AML-193 (cell line): ENCODE measurements around the gene TRPM3.
"Not testable (repeated sequence)": the region's sequence is repeated elsewhere in the genome, so short reads cannot be mapped to it uniquely, and the experiment has no call there.

Experiments
- DNase-seq, 2 experiments: peaks; one replicate each; lab custom pipeline; 2025; lab: John Stamatoyannopoulos, UW

TRPM3 gene

DNA sequence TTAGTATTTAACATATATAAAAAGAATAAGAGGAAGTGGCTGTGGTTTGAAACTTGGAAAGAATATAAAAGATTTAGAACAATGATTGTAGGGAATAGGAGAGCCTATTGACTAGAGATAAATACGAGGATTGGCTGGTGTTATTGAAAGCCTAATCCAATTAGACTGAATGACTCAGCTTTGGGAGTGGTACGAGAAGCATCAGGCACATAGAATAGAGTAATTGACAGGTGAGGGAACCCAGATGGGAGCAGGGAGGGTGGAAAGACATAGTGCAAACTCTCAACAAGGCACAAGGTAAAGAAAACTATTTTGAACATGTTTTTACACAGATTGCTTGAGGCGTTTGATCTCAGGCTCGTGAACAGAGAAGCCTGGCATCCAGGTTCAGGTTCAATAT lies 368.1 kb downstream of the TRPM3 start:
- no peak for DNase-seq

DNA sequence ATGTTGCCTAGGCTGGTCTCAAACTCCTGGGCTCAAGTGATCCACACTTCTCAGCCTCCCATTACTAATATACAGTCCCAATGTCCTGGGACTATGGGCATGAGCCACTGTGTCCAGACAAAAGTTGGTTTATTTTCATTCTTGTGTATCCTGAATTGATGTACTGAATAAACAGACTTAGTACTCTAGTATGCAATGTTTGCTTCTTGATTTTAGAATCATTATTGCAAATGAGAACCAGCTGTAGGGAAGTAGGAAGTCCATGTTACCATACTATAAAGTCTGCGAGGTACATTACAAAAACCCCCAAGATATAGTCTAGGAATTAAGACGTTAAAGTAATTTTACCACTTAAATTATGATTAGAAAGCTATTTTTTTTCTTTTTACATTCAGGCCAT lies 372.4 kb downstream of the TRPM3 start:
- DNase-seq = no peak

DNA sequence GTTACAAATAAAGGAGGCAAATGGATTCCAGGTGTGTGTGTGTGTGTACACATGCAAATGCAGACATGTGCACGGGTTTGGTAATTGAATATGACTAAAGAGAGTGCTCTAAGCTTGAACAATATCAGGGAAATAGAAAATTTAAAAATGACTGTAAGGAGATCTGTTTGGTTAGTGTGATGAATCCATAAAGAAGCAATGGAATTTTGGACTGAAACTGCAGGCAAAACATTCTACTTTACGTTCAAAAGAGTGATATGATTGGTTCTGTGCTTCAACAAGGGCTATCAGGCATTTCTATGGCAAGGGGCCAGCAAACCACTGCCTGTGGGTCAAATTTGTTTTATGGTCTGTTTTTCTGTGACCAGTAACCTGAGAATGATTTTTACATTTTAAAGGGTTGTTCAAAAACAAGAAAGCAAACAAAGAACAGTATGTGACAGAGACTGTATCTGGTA lies 374.1 kb downstream of the TRPM3 start:
- no peak for DNase-seq

DNA sequence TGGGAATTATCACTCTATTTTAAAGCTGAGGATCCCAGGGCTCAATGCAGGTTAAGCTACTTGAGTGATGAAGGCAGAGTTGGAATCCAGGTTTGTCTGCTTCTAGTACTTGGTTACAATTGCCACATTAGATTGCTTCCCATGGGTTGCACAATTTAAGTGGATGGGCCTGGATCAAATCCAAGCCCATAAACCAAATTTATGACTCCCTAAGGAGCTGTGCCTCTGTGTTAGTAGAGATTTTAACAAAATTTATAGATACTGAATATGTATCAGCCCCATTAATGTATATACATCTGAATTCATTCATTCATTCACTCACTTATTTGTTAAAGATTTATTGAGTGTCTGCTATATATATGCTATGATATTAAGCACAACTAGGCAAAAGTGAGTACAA lies 374.7 kb downstream of the TRPM3 start:
- DNase-seq = no peak

DNA sequence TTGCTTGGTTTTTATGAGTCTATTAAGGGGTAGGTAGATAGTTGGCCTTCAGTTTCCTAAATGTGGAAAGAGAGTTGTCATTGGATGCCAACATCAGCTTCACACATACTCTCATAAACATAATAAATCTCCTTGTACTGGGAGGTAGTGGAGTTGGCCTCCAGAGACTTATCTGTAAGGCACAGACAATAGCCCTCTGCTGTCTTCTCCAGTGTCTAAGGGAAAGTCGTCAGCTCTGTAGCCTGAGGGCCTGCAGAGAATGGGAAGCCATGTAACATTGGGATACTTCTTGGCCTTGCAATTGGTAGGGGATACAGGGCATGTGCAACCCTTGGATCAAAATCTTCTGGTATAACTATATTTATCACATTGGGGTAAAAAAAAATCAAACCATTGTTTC lies 375.1 kb downstream of the TRPM3 start:
- no peak for DNase-seq

DNA sequence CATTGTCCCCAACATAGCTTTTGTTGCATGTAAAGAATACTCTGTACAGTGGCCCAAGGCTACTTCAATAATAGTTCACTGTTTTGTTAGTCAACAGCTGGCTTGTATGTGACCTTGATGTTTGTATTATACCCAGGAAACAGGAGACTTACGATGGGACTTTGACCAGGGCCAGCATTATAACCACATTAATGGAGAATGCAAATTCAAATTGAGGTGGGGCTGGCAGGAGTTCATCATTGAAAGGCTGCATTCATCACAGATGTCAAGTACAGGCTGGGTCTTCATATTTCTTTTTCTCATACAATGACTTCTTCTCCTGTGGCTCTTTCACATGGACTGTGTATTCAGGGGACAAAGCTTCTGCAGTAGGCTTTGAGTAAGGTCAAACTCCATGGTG lies 396.6 kb downstream of the TRPM3 start:
- not testable (repeated sequence) for DNase-seq

DNA sequence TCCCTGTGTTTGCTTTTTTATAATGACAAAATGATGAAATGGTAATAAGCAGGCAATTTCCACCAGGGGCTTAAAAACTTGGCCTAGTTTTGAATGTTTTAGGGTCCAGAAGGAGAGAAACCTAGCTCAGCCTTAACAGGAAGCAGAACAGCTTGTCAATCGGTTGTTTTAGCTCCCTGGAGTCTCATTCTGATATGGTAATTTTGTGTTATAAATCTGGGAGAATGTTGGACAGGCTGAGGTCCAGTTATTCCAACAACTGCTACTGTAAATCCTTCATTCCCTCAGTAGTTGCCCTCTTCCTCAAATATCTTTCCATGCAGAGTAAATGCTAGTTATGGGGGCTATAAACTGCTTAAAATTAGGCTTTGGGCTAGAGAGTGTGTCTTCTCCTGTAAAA lies 397.4 kb downstream of the TRPM3 start:
- DNase-seq = not testable (repeated sequence)

DNA sequence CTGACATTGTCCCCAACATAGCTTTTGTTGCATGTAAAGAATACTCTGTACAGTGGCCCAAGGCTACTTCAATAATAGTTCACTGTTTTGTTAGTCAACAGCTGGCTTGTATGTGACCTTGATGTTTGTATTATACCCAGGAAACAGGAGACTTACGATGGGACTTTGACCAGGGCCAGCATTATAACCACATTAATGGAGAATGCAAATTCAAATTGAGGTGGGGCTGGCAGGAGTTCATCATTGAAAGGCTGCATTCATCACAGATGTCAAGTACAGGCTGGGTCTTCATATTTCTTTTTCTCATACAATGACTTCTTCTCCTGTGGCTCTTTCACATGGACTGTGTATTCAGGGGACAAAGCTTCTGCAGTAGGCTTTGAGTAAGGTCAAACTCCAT lies 414.6 kb downstream of the TRPM3 start:
- not testable (repeated sequence) for DNase-seq

DNA sequence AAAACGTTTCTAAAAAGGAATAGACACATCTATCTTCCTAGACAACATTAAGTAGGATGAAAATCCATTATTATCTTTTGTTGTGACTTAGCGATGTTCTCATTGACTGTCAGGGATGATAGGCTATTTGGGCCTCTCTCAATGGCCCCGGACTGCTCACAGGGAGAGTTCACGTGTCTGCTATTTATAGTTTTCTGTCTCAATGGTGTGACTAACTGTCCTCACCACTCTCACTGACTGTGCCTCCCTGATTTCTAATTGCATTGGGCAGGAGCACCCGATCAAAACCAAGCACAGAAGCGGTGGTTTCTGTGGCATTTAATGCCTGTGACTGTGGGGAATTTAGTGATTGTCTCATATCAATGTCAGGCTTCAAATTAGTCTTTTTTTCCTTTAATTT lies 420.3 kb downstream of the TRPM3 start:
- DNase-seq = no peak

DNA sequence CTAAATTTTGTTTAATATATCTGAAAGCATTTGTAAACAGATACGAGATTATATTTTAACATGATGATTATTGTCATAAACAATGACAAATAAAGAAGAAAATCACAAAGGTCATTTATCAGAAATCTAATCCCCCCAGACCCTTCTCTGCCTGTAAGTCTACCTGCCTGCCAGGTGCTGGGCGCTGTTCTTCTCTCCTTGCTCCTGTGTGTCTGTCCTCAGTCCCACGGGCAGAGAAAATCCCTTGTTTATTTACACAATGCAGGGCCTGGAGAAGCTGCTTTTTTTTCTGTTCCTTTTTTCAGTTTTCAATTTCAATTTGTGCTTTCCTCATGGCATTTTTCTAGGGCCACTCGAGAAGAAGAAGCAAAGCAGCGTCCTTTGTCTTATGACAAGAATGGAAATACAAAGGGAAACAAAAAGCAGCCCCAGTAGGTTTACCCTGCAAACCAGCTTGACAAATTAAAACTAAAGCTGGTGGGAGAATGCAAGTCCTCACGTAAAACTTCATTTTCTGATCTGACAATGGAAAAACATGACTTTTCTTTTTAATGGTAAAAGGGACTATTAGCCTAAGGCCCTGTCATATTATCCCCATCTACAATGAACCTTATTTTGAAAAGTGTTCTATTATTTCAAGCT lies 424.6 kb downstream of the TRPM3 start:
- DNase-seq = no peak

DNA sequence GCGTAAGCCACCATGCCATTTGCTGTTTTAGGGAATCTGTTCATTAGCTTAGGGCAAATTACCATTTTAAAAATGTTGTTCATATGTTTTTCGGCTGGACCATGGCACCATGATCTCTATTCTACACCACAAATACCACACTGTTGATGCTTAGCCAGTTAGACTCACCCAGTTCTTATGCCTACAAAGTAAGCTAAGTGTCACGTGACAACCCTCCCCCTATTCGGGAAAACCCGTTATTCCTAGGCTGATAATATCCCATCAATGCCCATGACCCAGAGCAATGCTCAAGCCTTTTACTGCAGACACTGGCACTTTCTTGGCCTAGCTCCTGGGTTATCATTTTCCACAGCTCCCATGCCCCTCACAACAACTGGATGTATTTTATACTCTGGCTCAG lies 426.7 kb downstream of the TRPM3 start:
- no peak for DNase-seq

DNA sequence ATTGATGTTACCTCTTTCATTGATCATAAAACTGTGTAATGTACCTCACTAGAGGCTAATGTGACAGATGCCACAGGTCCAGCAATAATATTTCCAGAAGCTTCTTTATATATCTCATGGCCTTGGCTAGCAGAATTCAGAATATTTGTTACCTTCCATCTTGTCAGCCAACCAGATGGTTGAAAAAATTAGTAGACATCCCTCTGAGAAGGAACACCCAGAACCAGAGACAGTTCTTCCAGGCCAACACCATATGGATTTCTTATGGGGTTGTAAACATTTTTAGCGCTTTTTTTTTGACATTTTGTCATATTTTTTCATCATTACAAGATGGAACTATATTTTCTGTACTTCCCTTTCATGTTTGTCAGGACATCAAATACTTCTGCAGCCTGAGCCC lies 428.2 kb downstream of the TRPM3 start:
- DNase-seq = no peak

DNA sequence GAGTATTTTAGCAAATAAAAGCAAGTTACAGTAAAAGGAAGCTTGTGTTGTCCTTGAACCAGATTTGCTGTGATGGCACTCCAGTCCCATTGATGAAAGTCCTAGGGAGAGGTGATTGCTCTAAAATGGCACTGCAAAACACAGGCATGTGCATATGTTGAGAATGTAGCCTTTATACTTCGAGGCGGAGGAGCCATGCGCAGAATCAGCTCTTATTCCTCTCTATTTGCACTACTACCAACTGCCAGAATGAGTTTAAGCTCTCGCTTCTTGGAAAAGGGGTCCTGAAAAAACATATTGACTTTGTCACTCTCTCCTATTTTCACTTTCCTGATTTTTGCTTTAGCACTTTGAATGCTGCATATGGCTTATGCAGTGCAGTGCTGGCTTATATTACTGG lies 429.0 kb downstream of the TRPM3 start:
- DNase-seq = no peak

DNA sequence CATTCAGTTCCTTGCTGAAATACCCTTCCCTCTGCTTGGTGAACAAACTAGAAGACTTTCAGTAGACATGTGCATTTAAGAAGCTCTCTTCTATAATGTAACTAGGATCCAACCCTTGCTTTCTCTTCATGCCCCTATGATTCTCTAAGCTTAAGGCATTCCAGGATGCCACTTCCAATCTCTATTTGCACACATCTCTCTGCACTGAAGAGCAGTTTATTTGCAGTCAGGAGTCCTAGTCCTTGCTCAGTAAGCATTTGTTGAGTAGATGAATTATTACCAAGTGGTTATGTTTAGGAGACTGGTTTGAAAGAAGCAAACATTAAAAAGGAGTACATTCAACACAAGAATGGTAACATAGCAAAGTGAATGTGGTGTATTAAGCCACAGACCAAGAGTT lies 432.7 kb downstream of the TRPM3 start:
- no peak for DNase-seq

DNA sequence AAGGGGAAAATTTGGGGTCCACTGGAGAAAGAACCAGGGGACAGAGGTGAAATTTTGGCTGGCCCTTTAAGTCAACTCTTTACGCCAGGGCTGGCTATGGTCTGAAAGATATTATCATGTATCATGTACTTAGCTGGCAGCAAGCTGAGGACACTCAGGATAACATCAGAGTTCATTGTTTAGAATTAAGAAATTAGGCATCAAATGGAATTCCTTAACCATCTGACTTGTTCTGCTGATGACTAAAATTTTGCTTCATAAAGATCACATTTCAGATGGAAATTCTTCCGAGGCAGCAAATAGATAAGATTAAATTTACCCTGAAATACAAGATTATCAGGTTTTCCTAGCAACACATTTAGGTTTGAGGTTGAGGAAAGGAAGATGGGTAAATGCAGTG lies 437.6 kb downstream of the TRPM3 start:
- no peak for DNase-seq

DNA sequence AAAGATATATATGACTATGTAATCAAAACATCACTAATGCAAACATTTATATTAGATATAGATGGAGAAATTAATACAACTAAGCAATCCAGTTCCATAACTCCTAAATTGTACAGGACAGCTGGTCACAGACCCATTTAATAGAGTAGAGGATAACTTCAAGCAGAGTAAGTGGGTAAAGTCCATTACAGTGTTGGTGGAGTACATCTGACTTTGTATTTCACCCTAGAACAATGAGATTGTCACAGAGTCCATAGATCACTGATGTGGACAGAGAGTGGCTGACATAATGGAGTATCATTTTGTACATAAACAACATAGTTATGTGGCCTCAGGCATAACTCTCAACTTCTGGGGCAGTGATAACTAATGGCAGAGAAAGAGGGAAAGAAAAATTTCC lies 439.1 kb downstream of the TRPM3 start:
- no peak for DNase-seq

DNA sequence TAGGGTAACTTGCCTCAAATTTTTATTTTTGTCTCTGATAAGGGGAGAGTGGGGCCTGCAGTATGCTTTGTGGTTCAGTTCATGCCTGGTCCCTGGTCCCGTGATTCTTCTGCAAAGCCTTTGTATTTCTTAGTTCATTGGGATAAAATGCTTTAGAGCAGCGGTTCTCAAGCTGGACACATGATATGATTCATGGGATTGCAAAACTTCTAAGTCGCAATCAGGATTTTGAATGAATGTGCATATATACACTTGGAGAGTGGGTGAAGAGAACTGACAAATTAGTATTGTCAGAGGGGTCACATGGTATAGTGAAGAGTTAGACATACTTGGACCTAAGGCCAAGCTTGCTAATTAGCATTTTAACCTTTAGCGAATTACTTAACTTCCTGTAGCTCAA lies 441.6 kb downstream of the TRPM3 start:
- DNase-seq = no peak

DNA sequence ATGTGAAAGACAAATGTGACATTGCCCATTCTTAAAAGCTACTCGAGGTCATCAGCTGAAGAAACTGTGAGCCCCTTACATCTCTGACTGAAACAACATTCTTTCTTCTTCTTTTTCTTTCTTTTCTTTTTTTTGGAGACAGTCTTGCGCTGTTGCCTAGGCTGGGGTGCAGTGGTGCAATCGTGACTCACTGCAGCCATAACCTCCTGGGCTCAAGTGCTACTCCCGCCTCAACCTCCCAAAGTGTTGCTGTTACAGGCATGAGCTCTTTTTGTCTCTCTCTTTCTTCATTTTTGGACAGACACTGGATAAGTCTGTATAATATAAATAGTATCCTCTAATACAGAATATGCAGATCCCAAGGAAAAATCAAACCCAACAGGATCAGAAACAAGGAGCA lies 443.3 kb downstream of the TRPM3 start:
- DNase-seq = no peak

DNA sequence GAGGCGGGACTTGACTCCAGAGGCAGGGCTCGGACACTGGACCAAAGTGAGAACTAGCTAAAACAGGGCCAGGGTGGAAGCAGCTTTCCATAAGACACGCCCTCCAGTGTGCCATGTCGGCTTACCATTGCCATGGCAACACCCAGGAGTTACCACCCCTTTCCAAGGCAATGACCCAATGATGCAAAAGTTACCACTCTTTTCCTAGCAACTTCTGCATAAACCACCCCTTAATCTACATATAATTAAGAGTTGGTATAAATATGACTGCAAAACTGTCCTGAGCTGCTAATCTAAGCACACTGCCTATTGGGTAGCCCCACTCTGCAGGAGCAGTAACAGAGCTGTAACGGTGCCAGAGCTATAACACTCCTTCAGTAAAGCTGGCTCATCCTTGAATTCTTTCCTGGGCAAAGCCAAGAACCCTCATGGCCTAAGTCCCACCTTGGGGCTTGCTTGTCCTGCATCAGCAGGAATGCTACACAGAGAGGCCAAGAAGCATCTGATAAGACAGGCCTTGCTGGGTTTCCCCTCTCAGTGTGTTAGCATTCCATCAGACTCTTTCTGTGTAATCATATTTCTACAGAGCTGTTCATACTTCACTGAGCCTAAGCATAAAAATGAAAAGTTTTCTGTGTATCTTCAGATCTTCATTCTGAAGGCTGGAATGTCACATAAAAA lies 444.2 kb downstream of the TRPM3 start:
- DNase-seq = no peak

DNA sequence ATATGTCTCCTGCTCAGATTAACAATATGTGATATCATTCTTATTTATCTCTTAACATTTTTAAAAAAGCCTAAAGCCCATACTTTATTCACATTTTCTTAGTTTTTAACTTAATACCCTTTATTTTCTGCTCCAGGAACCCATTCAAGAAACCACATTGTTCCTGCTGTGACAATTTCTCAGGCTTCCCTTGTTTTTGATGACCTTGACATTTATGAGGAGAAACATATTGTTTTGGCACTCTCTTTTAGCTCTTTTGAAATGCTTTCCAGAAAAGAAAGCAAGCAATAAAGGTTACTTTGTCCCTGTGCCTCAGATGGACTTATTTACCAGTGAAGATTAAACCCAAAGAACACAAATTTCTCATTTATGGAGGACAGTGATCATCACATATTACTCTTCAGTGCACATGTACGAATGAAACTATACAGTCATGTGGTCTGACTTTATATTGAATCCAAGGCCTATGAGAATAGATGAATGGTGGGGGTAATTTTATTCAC lies 445.5 kb downstream of the TRPM3 start:
- no peak for DNase-seq

DNA sequence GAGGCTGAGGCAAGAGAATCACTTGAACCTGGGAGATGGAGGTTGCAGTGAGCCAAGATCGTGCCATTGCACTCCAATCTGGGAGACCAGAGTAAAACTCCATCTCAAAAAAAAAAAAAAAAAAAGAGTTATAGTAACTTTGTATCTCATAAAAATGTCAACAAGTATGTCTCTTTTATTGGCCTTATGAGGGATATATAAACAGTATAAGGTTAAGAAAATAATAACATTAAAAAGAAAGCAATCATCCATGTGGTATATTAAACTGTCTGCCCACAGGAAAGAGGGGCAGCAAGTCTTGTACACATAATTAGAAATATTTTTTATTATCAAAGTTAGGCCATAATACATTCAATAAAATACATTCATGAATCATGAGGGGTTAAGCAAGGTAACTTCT lies 447.6 kb downstream of the TRPM3 start:
- no peak for DNase-seq

DNA sequence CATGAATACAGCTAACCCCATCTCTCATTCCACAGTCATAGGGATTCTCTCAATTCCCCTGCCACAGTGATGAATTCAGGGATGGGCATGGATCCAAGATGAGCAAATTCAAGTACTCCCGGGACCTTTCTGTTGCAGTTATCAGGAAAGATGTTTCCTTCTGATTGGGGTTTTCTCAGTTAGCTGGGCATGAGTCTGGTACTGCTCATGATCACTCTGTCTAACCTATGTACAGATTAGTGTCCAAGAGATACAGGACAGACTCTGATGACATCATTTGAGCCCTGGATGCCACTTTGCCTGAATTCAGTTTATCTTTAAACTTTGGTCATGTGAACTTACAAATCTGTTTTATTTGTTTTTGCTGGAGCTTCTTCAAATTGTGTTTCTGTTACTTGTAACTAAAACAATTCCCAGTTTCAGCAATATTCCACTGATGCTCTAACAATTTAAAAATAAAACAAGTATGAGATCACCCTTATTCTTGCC lies 449.2 kb downstream of the TRPM3 start:
- DNase-seq = no peak

DNA sequence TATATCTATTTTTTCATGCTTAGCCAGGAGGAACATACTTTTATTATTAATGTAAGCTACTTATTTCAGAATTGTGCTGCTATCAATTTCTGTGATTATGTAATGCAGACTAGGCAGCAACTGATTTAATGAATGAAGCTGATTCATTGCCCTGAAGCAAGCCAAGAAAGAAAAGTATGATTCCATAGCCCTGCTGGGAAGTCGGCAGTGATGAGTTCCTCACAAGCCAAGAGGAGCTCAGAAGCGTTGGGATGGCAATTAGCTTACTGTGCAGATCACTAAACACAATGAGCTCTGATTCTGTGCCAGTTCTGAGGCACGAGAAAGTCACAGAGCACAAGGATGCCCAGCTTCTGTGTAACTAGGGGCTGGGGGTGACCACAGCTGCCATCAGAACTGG lies 452.7 kb downstream of the TRPM3 start:
- DNase-seq = no peak

DNA sequence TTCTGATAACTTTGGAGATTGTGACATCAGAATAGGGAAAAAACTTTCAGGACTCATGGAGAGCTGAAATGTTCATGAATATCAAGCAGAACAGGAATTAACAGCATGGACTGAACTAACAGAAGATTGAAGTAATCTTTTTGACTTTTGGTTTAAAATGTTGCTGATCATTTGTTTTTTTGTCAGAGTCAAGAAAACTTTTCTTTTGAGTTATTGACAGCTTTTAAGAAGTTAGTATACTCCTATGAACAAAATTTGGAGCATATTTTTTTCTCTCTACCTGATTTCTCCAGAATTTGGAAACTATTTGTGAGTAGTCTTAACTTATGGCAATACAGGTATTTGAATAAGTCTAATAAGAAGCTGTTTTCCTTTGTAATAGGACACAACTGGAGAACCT lies 462.7 kb downstream of the TRPM3 start:
- DNase-seq = no peak
